ENCODE measurements around the gene GREB1L.
"Not testable (repeated sequence)": the region's sequence is repeated elsewhere in the genome, so short reads cannot be mapped to it uniquely, and the experiment has no call there.

GREB1L gene

DNA sequence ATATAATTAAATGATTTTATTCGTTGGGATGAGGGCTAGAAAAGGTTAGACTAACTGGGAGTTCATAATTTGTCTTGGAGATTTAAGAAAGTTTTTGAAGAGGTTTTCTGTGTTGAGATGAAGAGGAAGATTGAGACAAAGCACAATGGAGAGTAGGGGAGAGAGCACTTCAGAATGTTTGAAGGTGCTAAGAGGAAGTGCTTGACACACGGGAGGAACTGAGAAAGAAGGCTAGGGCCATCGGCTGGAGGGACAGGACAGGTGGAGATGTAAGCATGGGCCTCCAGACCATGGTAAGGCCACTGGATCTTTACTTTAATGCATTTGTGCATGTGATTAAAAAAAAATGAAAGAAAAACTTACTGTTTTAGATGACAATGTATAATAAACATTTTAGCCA lies 31.5 kb downstream of the GREB1L start:
- Histone ChIP-seq H3K27me3 (ENCODE audit: insufficient read depth, low read length) (no peaks in the 10 kb centered on the region), H2AK5ac (ENCODE audit: low read length) (no peak overlapping the region), H4K91ac (ENCODE audit: low read depth, low read length) (no peak overlapping the region), H3K4me2 (ENCODE audit: low read length) (no peak overlapping the region), H3K79me2 (ENCODE audit: control insufficient read depth, insufficient read depth, low read length, poor library complexity) (peaks cover 2% of the 10 kb centered on the region), H3K4me3 (ENCODE audit: low read depth, low read length) (no peak overlapping the region), H3K14ac (ENCODE audit: low read length) (no peak overlapping the region), H2BK12ac (ENCODE audit: low read length) (no peak overlapping the region), H4K12ac (ENCODE audit: low read depth, low read length) (no peak overlapping the region), H4K8ac (ENCODE audit: low read depth, low read length) (no peak overlapping the region), H3K36me3 (ENCODE audit: control insufficient read depth in 1 of 2, insufficient read depth in 2 of 2, low read length in 2 of 2) (peaks cover 4 to 11% of the 10 kb centered on the region in 2 experiments), H3K79me1 (ENCODE audit: low read length) (peaks cover 2% of the 10 kb centered on the region), H2BK120ac (ENCODE audit: insufficient read depth, low read length, poor library complexity) (no peak overlapping the region), H3K9me3 (ENCODE audit: insufficient read depth, low read depth, low read length) (no peaks in the 10 kb centered on the region), H3K9ac (ENCODE audit: low read length) (no peak overlapping the region), H3K4ac (ENCODE audit: low read depth, low read length) (no peak overlapping the region), H2BK5ac (ENCODE audit: low read depth, low read length, poor library complexity) (no peak overlapping the region), H3K18ac (ENCODE audit: low read length) (peak overlapping the region; percentile 40), H3K27ac (ENCODE audit: low read depth, low read length) (no peak overlapping the region), H2AFZ (ENCODE audit: insufficient read depth, low read length, poor library complexity) (no peak overlapping the region), H3K23ac (ENCODE audit: low read length) (no peak overlapping the region), H3K4me1 (ENCODE audit: control insufficient read depth in 1 of 2, insufficient read depth in 2 of 2, low read length in 2 of 2) (peaks cover 5 to 8% of the 10 kb centered on the region in 2 experiments)
- WGBS (ENCODE audit: extremely low coverage, insufficient coverage, insufficient read length) = no CpG with 5 or more reads among the region's 3 CpGs
- no peak for DNase-seq

DNA sequence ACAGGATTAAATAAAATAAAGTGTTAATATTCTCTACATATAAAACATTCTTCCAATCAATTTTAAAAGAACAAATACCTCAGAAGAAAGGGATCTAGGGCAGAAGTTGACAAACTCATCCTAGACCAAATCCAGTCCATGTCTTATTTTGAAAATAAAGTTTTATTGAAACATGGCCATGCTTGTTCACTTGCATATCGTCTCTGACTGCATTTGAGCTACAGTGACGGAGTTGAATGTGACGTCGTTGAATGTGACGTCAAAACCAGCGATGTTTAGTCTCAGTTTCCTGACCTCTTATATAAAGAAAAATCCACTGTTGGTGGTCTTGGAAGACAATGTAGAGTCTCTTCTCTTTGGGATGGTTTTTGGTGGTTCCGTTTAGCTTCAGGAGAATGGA lies 33.6 kb downstream of the GREB1L start:
- Histone ChIP-seq H4K12ac (ENCODE audit: low read depth, low read length) (no peak overlapping the region), H2AFZ (ENCODE audit: insufficient read depth, low read length, poor library complexity) (no peak overlapping the region), H3K36me3 (ENCODE audit: control insufficient read depth in 1 of 2, insufficient read depth in 2 of 2, low read length in 2 of 2) (peaks cover 4 to 11% of the 10 kb centered on the region in 2 experiments), H2BK12ac (ENCODE audit: low read length) (no peak overlapping the region), H3K4me3 (ENCODE audit: low read depth, low read length) (no peak overlapping the region), H3K18ac (ENCODE audit: low read length) (no peak overlapping the region), H2AK5ac (ENCODE audit: low read length) (no peak overlapping the region), H3K4me1 (ENCODE audit: control insufficient read depth in 1 of 2, insufficient read depth in 2 of 2, low read length in 2 of 2) (peaks cover 2 to 6% of the 10 kb centered on the region in 2 experiments), H2BK120ac (ENCODE audit: insufficient read depth, low read length, poor library complexity) (no peak overlapping the region), H3K27ac (ENCODE audit: low read depth, low read length) (no peak overlapping the region), H3K9me3 (ENCODE audit: insufficient read depth, low read depth, low read length) (no peaks in the 10 kb centered on the region), H3K4me2 (ENCODE audit: low read length) (no peak overlapping the region), H3K79me2 (ENCODE audit: control insufficient read depth, insufficient read depth, low read length, poor library complexity) (no peaks in the 10 kb centered on the region), H3K14ac (ENCODE audit: low read length) (no peak overlapping the region), H4K8ac (ENCODE audit: low read depth, low read length) (no peak overlapping the region), H4K91ac (ENCODE audit: low read depth, low read length) (no peak overlapping the region), H3K9ac (ENCODE audit: low read length) (no peak overlapping the region), H3K79me1 (ENCODE audit: low read length) (no peaks in the 10 kb centered on the region), H2BK5ac (ENCODE audit: low read depth, low read length, poor library complexity) (no peak overlapping the region), H3K4ac (ENCODE audit: low read depth, low read length) (no peak overlapping the region), H3K23ac (ENCODE audit: low read length) (no peak overlapping the region), H3K27me3 (ENCODE audit: insufficient read depth, low read length) (no peaks in the 10 kb centered on the region)
- no CpG with 5 or more reads among the region's 7 CpGs for WGBS (ENCODE audit: extremely low coverage, insufficient coverage, insufficient read length)
- DNase-seq = no peak

GRCh38 chr18:21277578-21277977 lies 35.5 kb downstream of the GREB1L start:
- WGBS (ENCODE audit: extremely low coverage, insufficient coverage, insufficient read length) = no CpG with 5 or more reads among the region's 4 CpGs
- H3K27me3 ChIP-seq (ENCODE audit: insufficient read depth, low read length) = no peaks in the 10 kb centered on the region
- no peak for DNase-seq
- no peak overlapping the region for H2AFZ ChIP-seq (ENCODE audit: insufficient read depth, low read length, poor library complexity)
- H3K14ac ChIP-seq (ENCODE audit: low read length) = no peak overlapping the region
- H4K91ac ChIP-seq (ENCODE audit: low read depth, low read length) = no peak overlapping the region
- no peak overlapping the region for H4K12ac ChIP-seq (ENCODE audit: low read depth, low read length)
- no peak overlapping the region for H3K23ac ChIP-seq (ENCODE audit: low read length)
- H3K36me3 ChIP-seq (ENCODE audit: control insufficient read depth in 1 of 2, insufficient read depth in 2 of 2, low read length in 2 of 2) = peaks cover 4 to 11% of the 10 kb centered on the region in 2 experiments
- H3K79me2 ChIP-seq (ENCODE audit: control insufficient read depth, insufficient read depth, low read length, poor library complexity) = no peaks in the 10 kb centered on the region
- H3K4ac ChIP-seq (ENCODE audit: low read depth, low read length) = no peak overlapping the region
- H3K18ac ChIP-seq (ENCODE audit: low read length) = peak overlapping the region; percentile 3
- H3K4me1 ChIP-seq (ENCODE audit: control insufficient read depth in 1 of 2, insufficient read depth in 2 of 2, low read length in 2 of 2) = no peaks in the 10 kb centered on the region
- no peak overlapping the region for H3K27ac ChIP-seq (ENCODE audit: low read depth, low read length)
- no peak overlapping the region for H2BK12ac ChIP-seq (ENCODE audit: low read length)
- no peaks in the 10 kb centered on the region for H3K79me1 ChIP-seq (ENCODE audit: low read length)
- H3K4me2 ChIP-seq (ENCODE audit: low read length) = no peak overlapping the region
- no peak overlapping the region for H3K9ac ChIP-seq (ENCODE audit: low read length)
- no peaks in the 10 kb centered on the region for H3K9me3 ChIP-seq (ENCODE audit: insufficient read depth, low read depth, low read length)
- no peak overlapping the region for H2AK5ac ChIP-seq (ENCODE audit: low read length)
- no peak overlapping the region for H4K8ac ChIP-seq (ENCODE audit: low read depth, low read length)
- H3K4me3 ChIP-seq (ENCODE audit: low read depth, low read length) = no peak overlapping the region
- H2BK5ac ChIP-seq (ENCODE audit: low read depth, low read length, poor library complexity) = no peak overlapping the region
- no peak overlapping the region for H2BK120ac ChIP-seq (ENCODE audit: insufficient read depth, low read length, poor library complexity)

- WGBS (ENCODE audit: extremely low coverage, insufficient coverage, insufficient read length) = no CpG with 5 or more reads among the region's 6 CpGs
- H2BK12ac ChIP-seq (ENCODE audit: low read length); H3K27ac ChIP-seq (ENCODE audit: low read depth, low read length); H3K9me3 ChIP-seq (ENCODE audit: insufficient read depth, low read depth, low read length); DNase-seq; H3K18ac ChIP-seq (ENCODE audit: low read length); H3K4me1 ChIP-seq (ENCODE audit: control insufficient read depth in 1 of 2, insufficient read depth in 2 of 2, low read length in 2 of 2); H3K23ac ChIP-seq (ENCODE audit: low read length); H3K27me3 ChIP-seq (ENCODE audit: insufficient read depth, low read length); H4K12ac ChIP-seq (ENCODE audit: low read depth, low read length); H2BK120ac ChIP-seq (ENCODE audit: insufficient read depth, low read length, poor library complexity); H2AFZ ChIP-seq (ENCODE audit: insufficient read depth, low read length, poor library complexity); H3K14ac ChIP-seq (ENCODE audit: low read length); H3K9ac ChIP-seq (ENCODE audit: low read length); H2AK5ac ChIP-seq (ENCODE audit: low read length); H3K4ac ChIP-seq (ENCODE audit: low read depth, low read length); H4K8ac ChIP-seq (ENCODE audit: low read depth, low read length); H3K79me2 ChIP-seq (ENCODE audit: control insufficient read depth, insufficient read depth, low read length, poor library complexity); H3K4me2 ChIP-seq (ENCODE audit: low read length); H2BK5ac ChIP-seq (ENCODE audit: low read depth, low read length, poor library complexity); H3K79me1 ChIP-seq (ENCODE audit: low read length); H3K4me3 ChIP-seq (ENCODE audit: low read depth, low read length); H4K91ac ChIP-seq (ENCODE audit: low read depth, low read length): not testable (repeated sequence)
- H3K36me3 ChIP-seq (ENCODE audit: control insufficient read depth in 1 of 2, insufficient read depth in 2 of 2, low read length in 2 of 2) = peaks cover 4 to 11% of the 10 kb centered on the region in 2 experiments
These were observed 36.2 kb downstream of the GREB1L start for GRCh38 chr18:21278218-21278617.

Data from trophoblast cell (in vitro differentiated cells and primary cell).